Measurements from ENCODE around the gene PTPRB.

Gene PTPRB

GRCh38 chr12:70643939-70644338 lies 6.7 kb upstream of the PTPRB start:
- no peak for DNase-seq (ENCODE audit: low read depth)

GRCh38 chr12:70641691-70642090 lies 4.5 kb upstream of the PTPRB start:
- DNase-seq (ENCODE audit: low read depth), result no peak

GRCh38 chr12:70640901-70641300 lies 3.7 kb upstream of the PTPRB start:
- DNase-seq (ENCODE audit: low read depth), result no peak

GRCh38 chr12:70639535-70639934 lies 2.3 kb upstream of the PTPRB start:
- DNase-seq (ENCODE audit: low read depth), result no peak

GRCh38 chr12:70638639-70639360 lies 1.6 kb upstream of the PTPRB start:
- DNase-seq (ENCODE audit: low read depth), result no peak

- no peak for DNase-seq (ENCODE audit: low read depth)
Observed at GRCh38 chr12:70635755-70636154, 1.5 kb downstream of the PTPRB start.

- no peak for DNase-seq (ENCODE audit: low read depth)
Observed at GRCh38 chr12:70628701-70629480, 8.3 kb downstream of the PTPRB start.

GRCh38 chr12:70627677-70628076 lies 9.6 kb downstream of the PTPRB start:
- no peak for DNase-seq (ENCODE audit: low read depth)

GRCh38 chr12:70626180-70626579 lies 11.0 kb downstream of the PTPRB start:
- no peak for DNase-seq (ENCODE audit: low read depth)

GRCh38 chr12:70619471-70620152 lies 17.6 kb downstream of the PTPRB start:
- no peak for DNase-seq (ENCODE audit: low read depth)

- no peak for DNase-seq (ENCODE audit: low read depth)
Observed at GRCh38 chr12:70618371-70618770, 18.9 kb downstream of the PTPRB start.

GRCh38 chr12:70617450-70617849 lies 19.8 kb downstream of the PTPRB start:
- no peak for DNase-seq (ENCODE audit: low read depth)

GRCh38 chr12:70615174-70615866 lies 21.9 kb downstream of the PTPRB start:
- no peak for DNase-seq (ENCODE audit: low read depth)

- no peak for DNase-seq (ENCODE audit: low read depth)
Observed at GRCh38 chr12:70609739-70610491, 27.3 kb downstream of the PTPRB start.

GRCh38 chr12:70609203-70609602 lies 28.0 kb downstream of the PTPRB start:
- no peak for DNase-seq (ENCODE audit: low read depth)

- DNase-seq (ENCODE audit: low read depth), result no peak
Observed at GRCh38 chr12:70608184-70608583, 29.0 kb downstream of the PTPRB start.

- no peak for DNase-seq (ENCODE audit: low read depth)
Observed at GRCh38 chr12:70607107-70607506, 30.1 kb downstream of the PTPRB start.

- no peak for DNase-seq (ENCODE audit: low read depth)
Observed at GRCh38 chr12:70605976-70606375, 31.3 kb downstream of the PTPRB start.

GRCh38 chr12:70604662-70605061 lies 32.6 kb downstream of the PTPRB start:
- no peak for DNase-seq (ENCODE audit: low read depth)

- DNase-seq (ENCODE audit: low read depth), result peak; percentile 36
Observed at GRCh38 chr12:70603044-70603443, 34.2 kb downstream of the PTPRB start.

GRCh38 chr12:70598467-70599193 lies 38.6 kb downstream of the PTPRB start:
- no peak for DNase-seq (ENCODE audit: low read depth)
